Liver (tissue), 9 donors: ENCODE measurements around the gene MMP14. TPM values are rescaled to one million over a fixed set of nuclear protein-coding genes. Genes with fewer than 3 reads are reported as not detected.

Source experiments
- DNase-seq: peaks from one replicate; pipeline ENCODE4 v3.0.0-alpha.2; 2017; ENCODE audit warnings: low spot score
- H3K27ac ChIP-seq, 2 donors: one replicate each; pipeline ENCODE4 v1.7.0; 2013; ENCODE audit warnings: inconsistent platforms in 2 of 2, low read length in 2 of 2, control low read depth in 1 of 2, low read depth in 1 of 2, mild to moderate bottlenecking in 1 of 2
- H3K27me3 ChIP-seq, 4 donors: one replicate each; pipeline versions ENCODE4 v1.6.1 to v1.7.0; 2013; ENCODE audit warnings: low read length in 3 of 4, inconsistent platforms in 1 of 4, mild to moderate bottlenecking in 1 of 4, moderate library complexity in 1 of 4; ENCODE audit not compliant: control insufficient read depth in 4 of 4, insufficient read depth in 4 of 4
- H3K36me3 ChIP-seq, 4 donors: one replicate each; pipeline versions ENCODE4 v1.6.1 to v1.7.0; 2013; ENCODE audit warnings: low read length in 3 of 4, mild to moderate bottlenecking in 3 of 4, low read depth in 1 of 4, moderate library complexity in 1 of 4; ENCODE audit not compliant: control insufficient read depth in 4 of 4, insufficient read depth in 3 of 4
- H3K4me1 ChIP-seq, 4 donors: one replicate each; pipeline versions ENCODE4 v1.6.1 to v1.7.0; 2013; ENCODE audit warnings: low read length in 3 of 4, mild to moderate bottlenecking in 3 of 4, moderate library complexity in 1 of 4; ENCODE audit not compliant: control insufficient read depth in 4 of 4, insufficient read depth in 4 of 4
- H3K4me3 ChIP-seq, 3 donors: one replicate each; pipeline versions ENCODE4 v1.6.1 to v1.7.0; 2013; ENCODE audit warnings: low read length in 3 of 3, control low read depth in 1 of 3, low read depth in 1 of 3, mild to moderate bottlenecking in 1 of 3
- H3K9ac ChIP-seq, 2 donors: one replicate each; pipeline ENCODE4 v1.7.0; 2013; ENCODE audit warnings: low read length in 2 of 2, mild to moderate bottlenecking in 2 of 2, moderate library complexity in 2 of 2, control low read depth in 1 of 2, low read depth in 1 of 2
- H3K9me3 ChIP-seq, 4 donors: one replicate each; pipeline versions ENCODE4 v1.6.1 to v1.7.0; 2013; ENCODE audit warnings: low read length in 3 of 4; ENCODE audit not compliant: control insufficient read depth in 4 of 4
- EGR1 ChIP-seq, 2 donors: IDR thresholded peaks; 2 replicates each; pipeline ENCODE4 v1.6.1; 2016 to 2018; ENCODE audit warnings: antibody characterized with exemption in 2 of 2, low read depth in 2 of 2
- FOXA1 ChIP-seq: IDR thresholded peaks from 2 replicates; pipeline ENCODE4 v1.6.1; 2016; ENCODE audit warnings: antibody characterized with exemption
- FOXA2 ChIP-seq: IDR thresholded peaks from 2 replicates; pipeline ENCODE4 v1.6.1; 2016; ENCODE audit warnings: antibody characterized with exemption
- GABPA ChIP-seq, 2 donors: IDR thresholded peaks in 1 of 2; conservative IDR thresholded peaks in 1 of 2; 2 replicates each; pipeline ENCODE4 v1.6.1; 2016; ENCODE audit warnings: antibody characterized with exemption in 2 of 2, mild to moderate bottlenecking in 1 of 2, moderate library complexity in 1 of 2
- HNF4A ChIP-seq, 2 donors: conservative IDR thresholded peaks; 2 replicates each; pipeline ENCODE4 v1.6.1; 2016; ENCODE audit warnings: antibody characterized with exemption in 2 of 2, mild to moderate bottlenecking in 2 of 2
- JUND ChIP-seq, 2 donors: IDR thresholded peaks; 2 replicates each; pipeline ENCODE4 v1.6.1; 2016; ENCODE audit warnings: antibody characterized with exemption in 2 of 2
- RAD21 ChIP-seq, 2 donors: IDR thresholded peaks; 2 replicates each; pipeline ENCODE4 v1.6.1; 2016; ENCODE audit warnings: antibody characterized with exemption in 2 of 2, mild to moderate bottlenecking in 2 of 2
- RXRA ChIP-seq, 2 donors: IDR thresholded peaks; 2 replicates each; pipeline ENCODE4 v1.6.1; 2017 to 2018; ENCODE audit warnings: antibody characterized with exemption in 2 of 2, mild to moderate bottlenecking in 1 of 2
- SP1 ChIP-seq: IDR thresholded peaks from 2 replicates; pipeline ENCODE4 v1.6.1; 2018; ENCODE audit warnings: antibody characterized with exemption, mild to moderate bottlenecking
- TAF1 ChIP-seq: conservative IDR thresholded peaks from 2 replicates; pipeline ENCODE4 v1.6.1; 2016; ENCODE audit warnings: antibody characterized with exemption, mild to moderate bottlenecking
- YY1 ChIP-seq: IDR thresholded peaks from 2 replicates; pipeline ENCODE4 v1.6.1; 2016; ENCODE audit warnings: antibody characterized with exemption, mild to moderate bottlenecking
- WGBS: extraction: QIAGEN DNeasy Blood & Tissue Kit; methylation state at CpG from one replicate; pipeline ENCODE4 v1.1.7; 2013; 5-methylcytosine and 5-hydroxymethylcytosine counted together
- polyA plus RNA-seq, 2 donors: library from polyadenylated mRNA; stranded (reverse) in 1 of 2; unstranded in 1 of 2; fragments of 200-250 nt in 1 of 2; fragments of >200 nt in 1 of 2; fragmentation: Nextera tagmentation in 1 of 2; extraction: Ambion mirVana in 1 of 2; gene quantifications; one replicate each; pipeline versions ENCODE4 v1.2.1 to v1.2.3, GENCODE V29; 2013 to 2015
- total RNA-seq, 2 donors: library from RNA; depleted of rRNA; stranded (reverse); fragments of >200 nt; gene quantifications; one replicate each; pipeline ENCODE4 v1.2.3, GENCODE V29; 2014
- TF ChIP-seq, protein P1 (sequence below): IDR thresholded peaks from 2 replicates; pipeline ENCODE4 v1.6.1; 2016; ENCODE audit warnings: antibody characterized with exemption
- TF ChIP-seq, protein P2 (sequence below): IDR thresholded peaks from 2 replicates; pipeline ENCODE4 v1.6.1; 2016; ENCODE audit warnings: antibody characterized with exemption
- TF ChIP-seq, protein P3 (sequence below): IDR thresholded peaks from 2 replicates; pipeline ENCODE4 v1.6.1; 2016; ENCODE audit warnings: antibody characterized with exemption
- TF ChIP-seq, protein P4 (sequence below): IDR thresholded peaks from 2 replicates; pipeline ENCODE4 v1.6.1; 2016; ENCODE audit warnings: antibody characterized with exemption, mild to moderate bottlenecking
- donor health status: healthy.
- donor health status: healthy.
- donor health status: healthy.
- donor health status: healthy.
- donor health status: healthy.

The MMP14 gene
- total and polyA plus RNA-seq, 4 donors, result 0.86 to 10.6 (median 8.0) TPM

DNA sequence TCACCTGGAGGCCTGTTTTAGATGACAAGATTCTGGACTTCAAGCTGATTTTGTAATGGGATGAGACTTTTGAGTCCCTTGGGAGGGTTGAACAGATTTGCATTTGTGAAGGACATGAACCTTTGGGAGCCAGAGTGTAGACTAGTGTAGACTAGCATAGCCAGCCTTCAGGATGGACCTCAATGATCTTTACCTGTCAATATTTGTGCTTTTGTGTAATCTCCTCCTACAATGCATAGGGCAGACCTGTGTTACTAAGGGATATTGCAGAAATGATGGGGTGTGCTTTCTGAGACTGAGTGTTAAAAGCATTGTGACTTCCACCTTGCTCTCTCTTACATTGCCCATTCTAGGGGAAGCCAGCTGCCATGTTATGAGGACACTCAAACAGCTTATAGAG is 25.3 kb downstream of the MMP14 start:
- TF ChIP-seq FOXA2 (no peak), TAF1 (no peak), EGR1 (IDR thresholded peaks at IDR 0.05; ENCODE audit: low read depth in 2 of 2) (no peak), RXRA (IDR thresholded peaks at IDR 0.05) (no peak), RAD21 (IDR thresholded peaks at IDR 0.05) (no peak), YY1 (no peak), SP1 (no peak), JUND (IDR thresholded peaks at IDR 0.05) (no peak), FOXA1 (no peak), GABPA (IDR thresholded peaks at IDR 0.05 in 1 of 2, conservative IDR thresholded peaks at IDR 0.05 in 1 of 2) (no peak)
- TF ChIP-seq, protein P1, sequence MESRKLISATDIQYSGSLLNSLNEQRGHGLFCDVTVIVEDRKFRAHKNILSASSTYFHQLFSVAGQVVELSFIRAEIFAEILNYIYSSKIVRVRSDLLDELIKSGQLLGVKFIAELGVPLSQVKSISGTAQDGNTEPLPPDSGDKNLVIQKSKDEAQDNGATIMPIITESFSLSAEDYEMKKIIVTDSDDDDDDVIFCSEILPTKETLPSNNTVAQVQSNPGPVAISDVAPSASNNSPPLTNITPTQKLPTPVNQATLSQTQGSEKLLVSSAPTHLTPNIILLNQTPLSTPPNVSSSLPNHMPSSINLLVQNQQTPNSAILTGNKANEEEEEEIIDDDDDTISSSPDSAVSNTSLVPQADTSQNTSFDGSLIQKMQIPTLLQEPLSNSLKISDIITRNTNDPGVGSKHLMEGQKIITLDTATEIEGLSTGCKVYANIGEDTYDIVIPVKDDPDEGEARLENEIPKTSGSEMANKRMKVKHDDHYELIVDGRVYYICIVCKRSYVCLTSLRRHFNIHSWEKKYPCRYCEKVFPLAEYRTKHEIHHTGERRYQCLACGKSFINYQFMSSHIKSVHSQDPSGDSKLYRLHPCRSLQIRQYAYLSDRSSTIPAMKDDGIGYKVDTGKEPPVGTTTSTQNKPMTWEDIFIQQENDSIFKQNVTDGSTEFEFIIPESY, result no peak
- TF ChIP-seq, protein P2, sequence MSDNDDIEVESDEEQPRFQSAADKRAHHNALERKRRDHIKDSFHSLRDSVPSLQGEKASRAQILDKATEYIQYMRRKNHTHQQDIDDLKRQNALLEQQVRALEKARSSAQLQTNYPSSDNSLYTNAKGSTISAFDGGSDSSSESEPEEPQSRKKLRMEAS, result no peak
- TF ChIP-seq, protein P3, sequence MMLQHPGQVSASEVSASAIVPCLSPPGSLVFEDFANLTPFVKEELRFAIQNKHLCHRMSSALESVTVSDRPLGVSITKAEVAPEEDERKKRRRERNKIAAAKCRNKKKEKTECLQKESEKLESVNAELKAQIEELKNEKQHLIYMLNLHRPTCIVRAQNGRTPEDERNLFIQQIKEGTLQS, result no peak
- TF ChIP-seq, protein P4, sequence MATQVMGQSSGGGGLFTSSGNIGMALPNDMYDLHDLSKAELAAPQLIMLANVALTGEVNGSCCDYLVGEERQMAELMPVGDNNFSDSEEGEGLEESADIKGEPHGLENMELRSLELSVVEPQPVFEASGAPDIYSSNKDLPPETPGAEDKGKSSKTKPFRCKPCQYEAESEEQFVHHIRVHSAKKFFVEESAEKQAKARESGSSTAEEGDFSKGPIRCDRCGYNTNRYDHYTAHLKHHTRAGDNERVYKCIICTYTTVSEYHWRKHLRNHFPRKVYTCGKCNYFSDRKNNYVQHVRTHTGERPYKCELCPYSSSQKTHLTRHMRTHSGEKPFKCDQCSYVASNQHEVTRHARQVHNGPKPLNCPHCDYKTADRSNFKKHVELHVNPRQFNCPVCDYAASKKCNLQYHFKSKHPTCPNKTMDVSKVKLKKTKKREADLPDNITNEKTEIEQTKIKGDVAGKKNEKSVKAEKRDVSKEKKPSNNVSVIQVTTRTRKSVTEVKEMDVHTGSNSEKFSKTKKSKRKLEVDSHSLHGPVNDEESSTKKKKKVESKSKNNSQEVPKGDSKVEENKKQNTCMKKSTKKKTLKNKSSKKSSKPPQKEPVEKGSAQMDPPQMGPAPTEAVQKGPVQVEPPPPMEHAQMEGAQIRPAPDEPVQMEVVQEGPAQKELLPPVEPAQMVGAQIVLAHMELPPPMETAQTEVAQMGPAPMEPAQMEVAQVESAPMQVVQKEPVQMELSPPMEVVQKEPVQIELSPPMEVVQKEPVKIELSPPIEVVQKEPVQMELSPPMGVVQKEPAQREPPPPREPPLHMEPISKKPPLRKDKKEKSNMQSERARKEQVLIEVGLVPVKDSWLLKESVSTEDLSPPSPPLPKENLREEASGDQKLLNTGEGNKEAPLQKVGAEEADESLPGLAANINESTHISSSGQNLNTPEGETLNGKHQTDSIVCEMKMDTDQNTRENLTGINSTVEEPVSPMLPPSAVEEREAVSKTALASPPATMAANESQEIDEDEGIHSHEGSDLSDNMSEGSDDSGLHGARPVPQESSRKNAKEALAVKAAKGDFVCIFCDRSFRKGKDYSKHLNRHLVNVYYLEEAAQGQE, result no peak
- H3K36me3 ChIP-seq, result no peaks in the 10 kb centered on the region
- H3K27me3 ChIP-seq, result no peaks in the 10 kb centered on the region
- DNase-seq, result no peak
- H3K9ac ChIP-seq, result no peak overlapping the region
- no peaks in the 10 kb centered on the region for H3K9me3 ChIP-seq
- no peaks in the 10 kb centered on the region for H3K4me1 ChIP-seq
- no peak overlapping the region for H3K27ac ChIP-seq
- no peak overlapping the region for H3K4me3 ChIP-seq

DNA sequence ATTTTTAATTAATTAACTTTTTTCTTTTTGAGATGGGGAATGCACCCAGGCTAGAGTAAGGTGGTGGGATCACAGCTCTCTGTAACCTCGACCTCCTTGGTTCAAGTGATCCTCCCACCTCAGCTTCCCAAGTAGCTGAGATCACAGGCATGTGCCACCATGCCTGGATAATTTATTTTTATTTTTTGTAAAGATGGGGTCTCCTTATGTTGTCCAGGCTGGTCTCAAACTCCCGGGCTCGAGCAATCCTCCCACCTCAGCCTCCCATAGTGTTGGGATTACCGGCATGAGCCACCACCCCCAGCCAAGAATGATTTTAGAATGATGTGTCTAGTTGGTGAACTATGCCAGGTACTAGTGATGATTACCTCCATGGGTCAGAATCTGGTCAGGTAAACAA is 28.6 kb downstream of the MMP14 start:
- DNase-seq, result no peak
- no peaks in the 10 kb centered on the region for H3K27me3 ChIP-seq
- H3K4me3 ChIP-seq, result no peak overlapping the region
- no peak for TF ChIP-seq RXRA (IDR thresholded peaks at IDR 0.05)
- TF ChIP-seq HNF4A (conservative IDR thresholded peaks at IDR 0.05), result no peak
- no peak overlapping the region for H3K9ac ChIP-seq
- H3K27ac ChIP-seq, result no peak overlapping the region
- H3K36me3 ChIP-seq, result no peaks in the 10 kb centered on the region
- WGBS, result 88% methylated on average over 4 of the region's 4 CpGs
- no peaks in the 10 kb centered on the region for H3K4me1 ChIP-seq
- H3K9me3 ChIP-seq, result no peaks in the 10 kb centered on the region
